ENCODE measurements around the gene CIDEB.

DNA sequence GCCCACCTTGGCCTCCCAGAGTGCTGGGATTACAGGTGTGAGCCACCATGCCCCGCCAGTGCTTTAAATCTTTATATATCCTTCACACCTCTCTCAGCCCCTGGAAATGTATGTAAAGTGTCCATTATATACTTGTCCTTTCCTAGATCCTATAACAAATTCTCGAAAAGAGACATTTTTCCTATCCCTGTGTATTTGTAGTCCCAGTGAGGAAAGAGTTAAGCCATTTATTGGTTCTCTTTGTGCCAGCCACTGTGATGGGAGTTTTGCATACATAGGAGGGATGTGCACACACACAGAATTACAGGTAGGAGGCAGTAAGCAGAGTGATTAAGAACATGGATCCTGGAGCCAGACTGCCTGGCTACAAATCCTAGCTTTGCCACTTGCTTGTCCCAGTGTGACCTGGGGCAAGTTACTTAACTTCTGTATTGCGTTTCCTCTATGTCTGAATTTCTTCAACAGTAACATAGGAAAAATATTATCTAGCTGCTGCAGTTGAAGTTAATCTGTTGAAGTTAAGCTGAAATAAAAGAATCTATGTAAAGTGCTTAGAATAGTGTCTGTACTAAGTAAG lies 34.3 kb downstream of the CIDEB start:
- TF ChIP-seq POLR2A (IDR thresholded peaks at IDR 0.05; ENCODE audit: low read depth, low read length) (no peak), TAF1 (IDR thresholded peaks at IDR 0.05; ENCODE audit: low read depth, low read length) (no peak), POU2F2 (IDR thresholded peaks at IDR 0.05; ENCODE audit: low read depth, low read length) (no peak), POLR2AphosphoS5 (IDR thresholded peaks at IDR 0.05; ENCODE audit: low read depth, low read length) (no peak), PAX5 (IDR thresholded peaks at IDR 0.05; ENCODE audit: insufficient read depth, low read length, severe bottlenecking) (no peak)
